Measurements from ENCODE around the gene BCAM. TPM values are rescaled to one million over a fixed set of nuclear protein-coding genes. Genes with fewer than 3 reads are reported as not detected.
A peak's percentile ranks its signal among the peaks of the same experiment; 100 is the strongest.
"Not testable (repeated sequence)": the region's sequence is repeated elsewhere in the genome, so short reads cannot be mapped to it uniquely, and the experiment has no call there.

Gene BCAM
- polyA plus RNA-seq (2012; ENCODE audit: low read depth, missing spikeins), result not detected

- TF ChIP-seq SPI1 (IDR thresholded peaks at IDR 0.05; ENCODE audit: low read depth, low read length) (no peak), POLR2AphosphoS5 (IDR thresholded peaks at IDR 0.05; ENCODE audit: low read depth, low read length) (no peak), POLR2A (IDR thresholded peaks at IDR 0.05; ENCODE audit: low read depth, low read length) (no peak), POU2F2 (IDR thresholded peaks at IDR 0.05; ENCODE audit: low read depth, low read length) (no peak), PAX5 (IDR thresholded peaks at IDR 0.05; ENCODE audit: insufficient read depth, low read length, severe bottlenecking) (no peak), TAF1 (IDR thresholded peaks at IDR 0.05; ENCODE audit: low read depth, low read length) (no peak)
- FAIRE-seq (no peak), DNase-seq (ENCODE audit: insufficient read length, low spot score) (no peak)
These were observed at the start of gene BCAM for GRCh38 chr19:44808463-44809371. TSS of gene BCAM (plus strand) at chr19:44809103. CDS start at chr19:44809125, 22 bp downstream.

- TF ChIP-seq POLR2A (IDR thresholded peaks at IDR 0.05; ENCODE audit: low read depth, low read length) (no peak), SPI1 (IDR thresholded peaks at IDR 0.05; ENCODE audit: low read depth, low read length) (no peak), TAF1 (IDR thresholded peaks at IDR 0.05; ENCODE audit: low read depth, low read length) (no peak), PAX5 (IDR thresholded peaks at IDR 0.05; ENCODE audit: insufficient read depth, low read length, severe bottlenecking) (no peak), POU2F2 (IDR thresholded peaks at IDR 0.05; ENCODE audit: low read depth, low read length) (no peak), POLR2AphosphoS5 (IDR thresholded peaks at IDR 0.05; ENCODE audit: low read depth, low read length) (no peak)
- FAIRE-seq (no peak), DNase-seq (ENCODE audit: insufficient read length, low spot score) (no peak)
These were observed 46.9 kb upstream of the BCAM start for GRCh38 chr19:44762038-44762437.

- TF ChIP-seq POU2F2 (IDR thresholded peaks at IDR 0.05; ENCODE audit: low read depth, low read length), result no peak
- TF ChIP-seq TAF1 (IDR thresholded peaks at IDR 0.05; ENCODE audit: low read depth, low read length), result no peak
- TF ChIP-seq SPI1 (IDR thresholded peaks at IDR 0.05; ENCODE audit: low read depth, low read length), result no peak
- TF ChIP-seq POLR2A (IDR thresholded peaks at IDR 0.05; ENCODE audit: low read depth, low read length), result no peak
- no peak for TF ChIP-seq POLR2AphosphoS5 (IDR thresholded peaks at IDR 0.05; ENCODE audit: low read depth, low read length)
- TF ChIP-seq PAX5 (IDR thresholded peaks at IDR 0.05; ENCODE audit: insufficient read depth, low read length, severe bottlenecking), result no peak
- DNase-seq (ENCODE audit: insufficient read length, low spot score) (no peak), FAIRE-seq (no peak)
These were observed 43.6 kb upstream of the BCAM start for GRCh38 chr19:44765033-44765948.

GRCh38 chr19:44765949-44766335 is 43.0 kb upstream of the BCAM start:
- FAIRE-seq (no peak), DNase-seq (ENCODE audit: insufficient read length, low spot score) (no peak)
- no peak for TF ChIP-seq SPI1 (IDR thresholded peaks at IDR 0.05; ENCODE audit: low read depth, low read length)
- TF ChIP-seq TAF1 (IDR thresholded peaks at IDR 0.05; ENCODE audit: low read depth, low read length), result no peak
- no peak for TF ChIP-seq PAX5 (IDR thresholded peaks at IDR 0.05; ENCODE audit: insufficient read depth, low read length, severe bottlenecking)
- no peak for TF ChIP-seq POLR2AphosphoS5 (IDR thresholded peaks at IDR 0.05; ENCODE audit: low read depth, low read length)
- no peak for TF ChIP-seq POU2F2 (IDR thresholded peaks at IDR 0.05; ENCODE audit: low read depth, low read length)
- TF ChIP-seq POLR2A (IDR thresholded peaks at IDR 0.05; ENCODE audit: low read depth, low read length), result no peak

- FAIRE-seq, result peak; percentile 40
- no peak for DNase-seq (ENCODE audit: insufficient read length, low spot score)
- no peak for TF ChIP-seq SPI1 (IDR thresholded peaks at IDR 0.05; ENCODE audit: low read depth, low read length)
These were observed 41.4 kb upstream of the BCAM start for GRCh38 chr19:44767295-44768180.

- FAIRE-seq, result peak; percentile 97
- TF ChIP-seq POU2F2 (IDR thresholded peaks at IDR 0.05; ENCODE audit: low read depth, low read length), result peak; percentile 88; the same call in 1 of the 2 replicates
- TF ChIP-seq POLR2A (IDR thresholded peaks at IDR 0.05; ENCODE audit: low read depth, low read length), result no peak
- no peak for TF ChIP-seq POLR2AphosphoS5 (IDR thresholded peaks at IDR 0.05; ENCODE audit: low read depth, low read length)
- TF ChIP-seq TAF1 (IDR thresholded peaks at IDR 0.05; ENCODE audit: low read depth, low read length), result no peak
- DNase-seq (ENCODE audit: insufficient read length, low spot score), result peak; percentile 94
These were observed 38.2 kb upstream of the BCAM start for GRCh38 chr19:44770550-44771257.

- FAIRE-seq; DNase-seq (ENCODE audit: insufficient read length, low spot score): not testable (repeated sequence)
These were observed 36.8 kb upstream of the BCAM start for GRCh38 chr19:44772144-44772543.

GRCh38 chr19:44772959-44773358 is 35.9 kb upstream of the BCAM start:
- DNase-seq (ENCODE audit: insufficient read length, low spot score) (no peak), FAIRE-seq (no peak)
- no peak for TF ChIP-seq POLR2AphosphoS5 (IDR thresholded peaks at IDR 0.05; ENCODE audit: low read depth, low read length)

GRCh38 chr19:44775676-44776240 is 33.1 kb upstream of the BCAM start:
- DNase-seq (ENCODE audit: insufficient read length, low spot score) (no peak), FAIRE-seq (no peak)
- TF ChIP-seq POLR2AphosphoS5 (IDR thresholded peaks at IDR 0.05; ENCODE audit: low read depth, low read length), result no peak
- TF ChIP-seq PAX5 (IDR thresholded peaks at IDR 0.05; ENCODE audit: insufficient read depth, low read length, severe bottlenecking), result no peak
- no peak for TF ChIP-seq POU2F2 (IDR thresholded peaks at IDR 0.05; ENCODE audit: low read depth, low read length)
- no peak for TF ChIP-seq SPI1 (IDR thresholded peaks at IDR 0.05; ENCODE audit: low read depth, low read length)
- no peak for TF ChIP-seq POLR2A (IDR thresholded peaks at IDR 0.05; ENCODE audit: low read depth, low read length)
- no peak for TF ChIP-seq TAF1 (IDR thresholded peaks at IDR 0.05; ENCODE audit: low read depth, low read length)

Data from GM12891 (cell line).